CD14-positive monocyte (primary cell): ENCODE results near the gene PCDHB6. TPM values are rescaled to one million over a fixed set of nuclear protein-coding genes. Genes with fewer than 3 reads are reported as not detected.
A peak's percentile ranks its signal among the peaks of the same experiment; 100 is the strongest.
"Not testable (repeated sequence)": the region's sequence is repeated elsewhere in the genome, so short reads cannot be mapped to it uniquely, and the experiment has no call there.

Source experiments
- DNase-seq, 3 donors: peaks; one replicate each; pipeline ENCODE4 v3.0.0-alpha.2; 2011 to 2022
- H2AFZ ChIP-seq: 2 replicates; pipeline ENCODE4 v1.6.0; 2012; ENCODE audit warnings: mild to moderate bottlenecking, low read depth, low read length, inconsistent platforms; ENCODE audit not compliant: insufficient read depth, poor library complexity, severe bottlenecking
- H3K27ac ChIP-seq, 2 donors: 1 replicate in 1 of 2; 2 replicates in 1 of 2; pipeline ENCODE4 v1.5.1; 2012 to 2013; ENCODE audit warnings: low read length in 2 of 2, control low read depth in 1 of 2, inconsistent platforms in 1 of 2, low read depth in 1 of 2, mild to moderate bottlenecking in 1 of 2
- H3K27me3 ChIP-seq, 2 donors: one replicate each; pipeline versions ENCODE4 v1.6.0 to v1.6.1; 2011 to 2013; ENCODE audit warnings: low read length in 2 of 2; ENCODE audit not compliant: control insufficient read depth in 2 of 2, insufficient read depth in 2 of 2
- H3K36me3 ChIP-seq, 2 donors: replicated peaks in 1 of 2; 1 replicate in 1 of 2; 2 replicates in 1 of 2; pipeline versions ENCODE4 v1.5.1 to v1.6.1; 2012 to 2013; ENCODE audit warnings: low read length in 2 of 2, control low read depth in 1 of 2, inconsistent platforms in 1 of 2, mild to moderate bottlenecking in 1 of 2; ENCODE audit not compliant: insufficient read depth in 2 of 2, control insufficient read depth in 1 of 2
- H3K4me1 ChIP-seq, 2 donors: 1 replicate in 1 of 2; 2 replicates in 1 of 2; pipeline versions ENCODE4 v1.5.1 to v1.6.1; 2012 to 2013; ENCODE audit warnings: low read length in 2 of 2, control low read depth in 1 of 2, inconsistent platforms in 1 of 2, mild to moderate bottlenecking in 1 of 2, moderate library complexity in 1 of 2; ENCODE audit not compliant: insufficient read depth in 2 of 2, control insufficient read depth in 1 of 2
- H3K4me2 ChIP-seq: replicated peaks from 2 replicates; pipeline ENCODE3; 2012; ENCODE audit warnings: low read length, moderate library complexity, mild to moderate bottlenecking; ENCODE audit not compliant: poor library complexity, severe bottlenecking; ENCODE audit errors: extremely low read depth
- H3K4me3 ChIP-seq, 3 experiments: fragments of 200-600 bp in 1 of 3; sonication (generic) in 1 of 3; replicated peaks in 1 of 3; 1 replicate in 2 of 3; 2 replicates in 1 of 3; pipeline ENCODE4 v1.5.1; 2011 to 2013; ENCODE audit warnings: low read length in 3 of 3, mild to moderate bottlenecking in 3 of 3, control low read depth in 2 of 3, low read depth in 2 of 3, inconsistent platforms in 1 of 3, moderate library complexity in 1 of 3
- H3K79me2 ChIP-seq: 2 replicates; pipeline ENCODE4 v1.6.0; 2012; ENCODE audit warnings: mild to moderate bottlenecking, control low read depth, inconsistent platforms, low read length, moderate library complexity; ENCODE audit not compliant: insufficient read depth
- H3K9ac ChIP-seq: 2 replicates; pipeline ENCODE4 v1.6.0; 2017; ENCODE audit warnings: low read length, mild to moderate bottlenecking; ENCODE audit not compliant: insufficient read depth, poor library complexity, severe bottlenecking
- H3K9me3 ChIP-seq, 2 donors: replicated peaks in 1 of 2; 1 replicate in 1 of 2; 2 replicates in 1 of 2; pipeline versions ENCODE4 v1.5.1 to v1.6.1; 2012 to 2013; ENCODE audit warnings: low read length in 2 of 2, control low read depth in 1 of 2; ENCODE audit not compliant: control insufficient read depth in 1 of 2, insufficient read depth in 1 of 2
- H4K20me1 ChIP-seq: 2 replicates; pipeline ENCODE4 v1.6.0; 2012; ENCODE audit warnings: mild to moderate bottlenecking, low read length, control low read depth, moderate library complexity; ENCODE audit not compliant: insufficient read depth
- H3K27ac Mint-ChIP-seq, 7 donors: one replicate each; pipeline ENCODE4 v1.8.0; 2020; ENCODE audit warnings: mild to moderate bottlenecking in 7 of 7, mixed read lengths in 7 of 7, moderate library complexity in 6 of 7, inconsistent platforms in 2 of 7
- H3K27me3 Mint-ChIP-seq, 3 donors: one replicate each; pipeline ENCODE4 v1.8.0; 2021 to 2022; ENCODE audit warnings: low read depth in 3 of 3, mild to moderate bottlenecking in 3 of 3, mixed read lengths in 3 of 3, moderate library complexity in 3 of 3, inconsistent platforms in 1 of 3
- H3K36me3 Mint-ChIP-seq, 2 donors: one replicate each; pipeline ENCODE4 v1.8.0; 2020; ENCODE audit warnings: mixed read lengths in 2 of 2, inconsistent platforms in 1 of 2, mild to moderate bottlenecking in 1 of 2
- H3K4me1 Mint-ChIP-seq: one replicate; pipeline ENCODE4 v1.8.0; 2020; ENCODE audit warnings: mild to moderate bottlenecking, mixed read lengths
- H3K4me3 Mint-ChIP-seq, 2 donors: one replicate each; pipeline ENCODE4 v1.8.0; 2020; ENCODE audit warnings: mild to moderate bottlenecking in 2 of 2, mixed read lengths in 2 of 2, moderate library complexity in 1 of 2
- H3K9me3 Mint-ChIP-seq, 7 donors: one replicate each; pipeline ENCODE4 v1.8.0; 2020 to 2022; ENCODE audit warnings: mixed read lengths in 7 of 7, mild to moderate bottlenecking in 6 of 7, moderate library complexity in 6 of 7, inconsistent platforms in 2 of 7
- WGBS: methylation state at CpG from one replicate; pipeline ENCODE4 v1.1.5; 2013; ENCODE audit warnings: missing lambda C conversion rate; ENCODE audit not compliant: insufficient coverage; 5-methylcytosine and 5-hydroxymethylcytosine counted together
- intact Hi-C, 2 donors: fragments of 100-400 bp; cut with micrococcal nuclease; formaldehyde crosslinking; loops; one replicate each; pipeline versions ENCODE4 v1.15.0 to v1.15.1; 2023
- polyA plus RNA-seq, 3 donors: library from polyadenylated mRNA; depleted of rRNA in 1 of 3; unstranded in 2 of 3; stranded (reverse) in 1 of 3; fragments of 300-500 nt in 2 of 3; fragments of >200 nt in 1 of 3; fragmentation: Illumina TruSeq in 2 of 3; gene quantifications; 1 replicate in 2 of 3; 2 replicates in 1 of 3; pipeline ENCODE4 v1.2.3, GENCODE V29; 2012 to 2021
- TF ChIP-seq, protein P1 (sequence below): fragments of 200-600 bp; IDR thresholded peaks from one replicate; pipeline ENCODE4 v1.8.0; 2022; ENCODE audit warnings: antibody characterized with exemption, mild to moderate bottlenecking

PCDHB6 gene
- polyA plus RNA-seq, 3 donors = not detected

GRCh38 chr5:141121563-141121962, 28.3 kb upstream of the PCDHB6 start, which contains the start of gene PCDHB4:
Gene PCDHB4 (plus strand): TSS chr5:141121818. CDS start chr5:141121999, 181 bp downstream.
- no peak for DNase-seq
- H3K27me3 ChIP-seq = peaks cover 0 to 8% of the 10 kb centered on the region in 2 donors
- H2AFZ ChIP-seq = no peak within 1 kb of the TSS
- peaks cover 23 to 29% of the 10 kb centered on the region in 2 donors for H3K9me3 ChIP-seq
- no peak within 1 kb of the TSS for H3K27ac ChIP-seq
- no peaks in the 10 kb centered on the region for H3K4me1 ChIP-seq
- Mint-ChIP-seq H3K4me3 (no peak within 1 kb of the TSS), H3K36me3 (no peaks in the 10 kb centered on the region), H3K27me3 (peaks cover 2 to 15% (median 13%) of the 10 kb centered on the region in 3 donors), H3K4me1 (no peaks in the 10 kb centered on the region), H3K9me3 (peaks cover 13 to 31% (median 21%) of the 10 kb centered on the region in 7 donors), H3K27ac (no peak within 1 kb of the TSS)
- H3K79me2 ChIP-seq = no peaks in the 10 kb centered on the region
- no peak within 1 kb of the TSS for H3K4me3 ChIP-seq
- no peak within 1 kb of the TSS for H3K9ac ChIP-seq
- H4K20me1 ChIP-seq = no peaks in the 10 kb centered on the region
- 18% methylated on average over 9 of the region's 16 CpGs for WGBS
- H3K4me2 ChIP-seq = no peak within 1 kb of the TSS
- intact Hi-C loops = no loop called here
- TF ChIP-seq, protein P1, sequence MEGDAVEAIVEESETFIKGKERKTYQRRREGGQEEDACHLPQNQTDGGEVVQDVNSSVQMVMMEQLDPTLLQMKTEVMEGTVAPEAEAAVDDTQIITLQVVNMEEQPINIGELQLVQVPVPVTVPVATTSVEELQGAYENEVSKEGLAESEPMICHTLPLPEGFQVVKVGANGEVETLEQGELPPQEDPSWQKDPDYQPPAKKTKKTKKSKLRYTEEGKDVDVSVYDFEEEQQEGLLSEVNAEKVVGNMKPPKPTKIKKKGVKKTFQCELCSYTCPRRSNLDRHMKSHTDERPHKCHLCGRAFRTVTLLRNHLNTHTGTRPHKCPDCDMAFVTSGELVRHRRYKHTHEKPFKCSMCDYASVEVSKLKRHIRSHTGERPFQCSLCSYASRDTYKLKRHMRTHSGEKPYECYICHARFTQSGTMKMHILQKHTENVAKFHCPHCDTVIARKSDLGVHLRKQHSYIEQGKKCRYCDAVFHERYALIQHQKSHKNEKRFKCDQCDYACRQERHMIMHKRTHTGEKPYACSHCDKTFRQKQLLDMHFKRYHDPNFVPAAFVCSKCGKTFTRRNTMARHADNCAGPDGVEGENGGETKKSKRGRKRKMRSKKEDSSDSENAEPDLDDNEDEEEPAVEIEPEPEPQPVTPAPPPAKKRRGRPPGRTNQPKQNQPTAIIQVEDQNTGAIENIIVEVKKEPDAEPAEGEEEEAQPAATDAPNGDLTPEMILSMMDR = no peak
- H3K36me3 ChIP-seq = no peaks in the 10 kb centered on the region

- peaks cover 0 to 8% of the 10 kb centered on the region in 2 donors for H3K27me3 ChIP-seq
- H3K4me2 ChIP-seq = no peak overlapping the region
- H3K79me2 ChIP-seq = no peaks in the 10 kb centered on the region
- H3K27ac ChIP-seq = no peak overlapping the region
- DNase-seq = no peak
- no peak overlapping the region for H2AFZ ChIP-seq
- H3K4me1 ChIP-seq = no peaks in the 10 kb centered on the region
- no peaks in the 10 kb centered on the region for H4K20me1 ChIP-seq
- TF ChIP-seq, protein P1 = no peak
- Mint-ChIP-seq H3K36me3 (no peaks in the 10 kb centered on the region), H3K4me1 (no peaks in the 10 kb centered on the region), H3K27me3 (peaks cover 2 to 15% (median 13%) of the 10 kb centered on the region in 3 donors), H3K9me3 (peaks cover 13 to 30% (median 20%) of the 10 kb centered on the region in 7 donors), H3K4me3 (no peak overlapping the region), H3K27ac (no peak overlapping the region)
- no peak overlapping the region for H3K4me3 ChIP-seq
- H3K9me3 ChIP-seq = peaks cover 20 to 25% of the 10 kb centered on the region in 2 donors
- 41% methylated on average over 11 of the region's 12 CpGs for WGBS
- no peaks in the 10 kb centered on the region for H3K36me3 ChIP-seq
- H3K9ac ChIP-seq = no peak overlapping the region
- intact Hi-C loops = no loop called here
These were observed 27.9 kb upstream of the PCDHB6 start for GRCh38 chr5:141121985-141122384.

- H3K36me3 Mint-ChIP-seq = not testable (repeated sequence)
These were observed 26.3 kb upstream of the PCDHB6 start for GRCh38 chr5:141123396-141124135.

More at GRCh38 chr5:141123396-141124135, 26.3 kb upstream of the PCDHB6 start:
- H3K27me3 ChIP-seq, H3K79me2 ChIP-seq, H4K20me1 ChIP-seq, H3K4me3 ChIP-seq, H3K27ac ChIP-seq, DNase-seq, H3K9ac ChIP-seq, intact Hi-C loops, H3K4me3 Mint-ChIP-seq, H3K4me2 ChIP-seq, H3K36me3 ChIP-seq, H2AFZ ChIP-seq, H3K4me1 ChIP-seq, H3K4me1 Mint-ChIP-seq: not testable (repeated sequence)
- Mint-ChIP-seq H3K27me3 (peaks cover 2 to 15% (median 13%) of the 10 kb centered on the region in 3 donors), H3K27ac (peak overlapping the region in 1 of 7 donors; percentile 33), H3K9me3 (peaks cover 13 to 27% (median 18%) of the 10 kb centered on the region in 7 donors)
- 33% methylated on average over 38 of the region's 73 CpGs for WGBS
- H3K9me3 ChIP-seq = peaks cover 17 to 24% of the 10 kb centered on the region in 2 donors
